A549 treated with CpdA at 1 μM for 4 hours (cell line): Measurements from ENCODE around the gene PANK4. TPM values are rescaled to one million over a fixed set of nuclear protein-coding genes. Genes with fewer than 3 reads are reported as not detected.

Source experiments
- total RNA-seq: library from RNA; stranded (reverse); fragments of 200-300 nt; extraction: Qiagen RNA extraction; gene quantifications from 5 replicates; pipeline ENCODE4 v1.2.3, GENCODE V29; 2022; ENCODE audit warnings: low read depth

The PANK4 gene
- total RNA-seq: 9.2 to 12.0 TPM (median 9.9 TPM) in 5 replicates

DNA sequence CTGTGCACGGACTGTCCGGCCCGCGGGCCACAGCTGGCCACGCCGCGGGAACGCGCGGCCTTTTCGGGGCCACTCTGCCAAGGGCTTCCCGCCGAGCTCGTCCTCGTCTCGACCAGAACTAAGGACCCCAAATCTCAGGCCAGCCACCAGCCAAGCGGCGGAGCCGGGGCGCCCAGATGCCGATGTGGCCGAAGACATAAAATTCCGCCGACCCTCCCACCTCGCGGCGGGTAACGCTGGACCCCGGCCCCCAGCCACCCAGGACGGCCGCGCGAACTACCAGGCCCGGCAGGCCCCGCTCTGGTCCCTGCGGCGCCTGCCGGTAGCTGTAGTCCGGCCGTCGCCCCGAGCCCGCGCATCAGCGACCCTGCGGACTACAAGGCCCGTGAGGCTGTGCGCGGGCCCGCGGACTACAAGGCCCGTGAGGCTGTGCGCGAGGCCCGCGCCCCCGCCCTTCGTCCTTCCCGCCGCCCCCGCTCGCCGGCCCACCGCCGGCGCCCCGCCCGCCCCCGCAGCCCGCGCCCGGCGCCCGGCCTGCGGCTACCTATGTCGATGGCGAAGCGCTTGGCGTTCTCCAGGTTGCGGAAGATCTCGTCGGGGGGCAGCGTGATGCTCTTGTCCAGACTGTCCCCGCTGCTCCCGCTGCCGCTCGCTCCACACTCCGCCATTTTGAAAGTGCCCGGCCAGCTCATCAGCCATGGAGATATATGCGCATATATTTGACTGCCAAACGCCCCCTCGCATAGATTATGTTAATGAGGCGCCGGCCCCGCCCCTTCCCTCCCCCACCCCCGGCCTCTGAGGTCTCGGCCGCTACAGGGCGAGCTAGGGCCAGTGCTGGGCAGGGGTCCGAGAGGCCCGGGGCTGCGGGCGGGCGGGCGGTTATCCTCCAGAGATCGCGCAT lies at the start of gene PANK4:
Gene PANK4, minus strand, starts transcription at position 677 of the 904 bp plus-strand sequence. Its CDS starts 9 bp downstream, at position 668.

DNA sequence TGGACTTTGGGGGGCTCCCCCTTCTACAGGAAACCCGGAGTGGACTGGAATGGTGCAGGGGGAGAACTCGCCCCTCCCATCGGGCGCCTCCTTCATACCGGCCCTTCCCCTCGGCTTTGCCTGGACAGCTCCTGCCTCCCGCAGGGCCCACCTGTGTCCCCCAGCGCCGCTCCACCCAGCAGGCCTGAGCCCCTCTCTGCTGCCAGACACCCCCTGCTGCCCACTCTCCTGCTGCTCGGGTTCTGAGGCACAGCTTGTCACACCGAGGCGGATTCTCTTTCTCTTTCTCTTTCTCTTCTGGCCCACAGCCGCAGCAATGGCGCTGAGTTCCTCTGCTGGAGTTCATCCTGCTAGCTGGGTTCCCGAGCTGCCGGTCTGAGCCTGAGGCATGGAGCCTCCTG lies 29.9 kb upstream of the PANK4 start, which contains the start of gene TNFRSF14:
Gene TNFRSF14, plus strand, starts transcription at position 95 of the 401 bp plus-strand sequence. Its CDS starts 294 bp downstream, at position 389.

DNA sequence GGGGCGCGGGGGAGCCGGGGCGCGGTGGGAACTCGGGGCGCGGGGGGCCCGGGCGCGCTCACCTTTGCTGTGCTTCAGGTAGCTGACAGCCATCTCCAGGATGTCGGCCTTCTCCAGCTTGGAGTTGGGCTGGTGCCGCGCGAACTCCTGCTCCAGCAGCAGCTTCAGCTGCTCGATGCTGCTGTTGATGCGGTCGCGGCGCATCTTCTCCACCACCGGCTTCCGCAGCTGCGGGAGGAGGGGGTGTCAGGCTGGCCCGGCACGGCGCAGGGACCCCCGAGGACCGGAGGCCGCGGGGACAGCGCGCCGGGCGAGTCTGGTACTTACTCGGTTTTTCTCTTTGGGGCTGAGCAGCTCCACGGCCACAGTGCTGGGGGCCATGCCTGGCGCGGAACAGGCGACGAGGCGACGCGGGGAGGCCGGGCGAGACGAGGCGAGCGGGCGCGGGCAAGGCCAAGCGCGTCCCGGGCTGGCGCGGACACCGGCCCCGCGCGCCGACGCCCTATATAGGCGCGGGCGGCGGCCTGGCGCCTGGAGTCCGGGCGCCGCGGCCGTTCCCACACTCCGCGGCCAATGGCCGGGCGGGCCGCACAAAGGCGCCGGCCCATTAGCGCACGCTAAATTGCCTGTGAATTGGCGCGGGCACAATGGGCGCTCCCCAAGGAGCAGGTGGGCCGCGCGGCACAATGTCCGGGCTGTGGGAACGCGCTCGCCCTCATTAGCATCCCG lies 3.6 kb upstream of the PANK4 start, which contains the start of gene HES5:
Gene HES5, minus strand, starts transcription at position 480 of the 729 bp plus-strand sequence. Its CDS starts 99 bp downstream, at position 381.

DNA sequence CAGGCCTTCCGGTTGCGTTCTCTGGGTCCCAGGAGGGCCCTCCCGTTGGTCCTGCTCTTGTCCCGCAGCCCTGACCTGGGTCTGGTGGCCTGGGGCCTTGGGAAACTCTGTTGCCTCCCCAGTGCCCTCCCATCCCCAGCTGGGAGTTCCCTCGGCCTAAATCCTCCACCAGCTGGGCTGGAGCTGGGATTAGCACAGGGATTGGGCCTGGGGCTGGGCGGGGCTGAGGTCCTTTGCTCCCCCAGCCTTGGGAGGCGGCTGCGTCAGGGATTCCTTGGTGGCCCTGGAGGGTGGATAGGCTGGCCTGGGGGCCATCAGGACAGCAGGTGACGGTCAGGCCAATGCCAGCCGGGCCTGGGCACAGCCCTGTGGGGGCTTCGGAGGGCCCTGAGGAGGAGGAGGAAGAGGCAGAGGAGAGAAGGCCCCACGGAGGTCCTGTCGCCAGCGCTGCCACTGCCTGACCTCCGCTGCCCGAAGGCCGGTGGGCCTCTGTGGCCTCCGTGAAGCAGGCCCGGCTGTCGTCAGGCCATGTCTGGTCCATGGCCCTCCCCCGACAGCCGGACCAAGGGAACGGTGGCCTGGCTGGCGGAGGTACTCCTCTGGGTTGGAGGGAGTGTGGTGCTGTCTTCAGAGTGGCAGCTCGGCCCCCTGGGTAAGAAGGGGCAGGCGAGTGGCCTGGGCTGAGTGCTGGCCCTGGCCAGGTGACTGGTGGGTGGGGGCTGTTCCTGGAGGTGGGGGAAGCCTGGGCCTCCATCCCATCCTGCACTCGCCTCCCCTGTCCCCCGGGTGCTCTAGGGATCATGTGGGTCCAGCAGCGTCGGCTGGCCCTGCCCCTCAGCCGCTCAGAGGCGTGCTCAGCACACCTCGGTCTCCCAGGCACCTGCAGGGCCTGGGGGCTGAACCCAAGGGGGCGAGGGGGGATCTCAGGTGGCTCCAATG lies 50.1 kb downstream of the PANK4 start, which contains the start of gene PLCH2:
Gene PLCH2, plus strand, starts transcription at position 229 of the 939 bp plus-strand sequence. Its CDS starts 300 bp downstream, at position 529.

Other genes with a start within 250 kb of the PANK4 start
- 5.6 to 7.3 TPM (median 6.3 TPM) in 5 replicates for gene MORN1, start 135.0 kb downstream of the PANK4 start, total RNA-seq
- gene RER1, start 134.8 kb downstream of the PANK4 start, total RNA-seq: 91.9 to 132 TPM (median 121 TPM) in 5 replicates
- gene PEX10, start 114.0 kb downstream of the PANK4 start, total RNA-seq: 17.7 to 23.7 TPM (median 20.8 TPM) in 5 replicates
- gene PLCH2, start 50.3 kb downstream of the PANK4 start, total RNA-seq: 0.15 to 0.41 TPM (median 0.34 TPM) in 5 replicates
- gene HES5, start 3.7 kb upstream of the PANK4 start, total RNA-seq: not detected in 5 replicates
- gene TNFRSF14, start 29.8 kb upstream of the PANK4 start, total RNA-seq: 0.08 to 0.22 TPM (median 0.16 TPM) in 4 of 5 replicates, not detected in the other
- gene PRXL2B, start 60.2 kb upstream of the PANK4 start, total RNA-seq: 15.9 to 22.1 TPM (median 19.3 TPM) in 5 replicates
- gene MMEL1, start 106.4 kb upstream of the PANK4 start, total RNA-seq: 0.11 to 0.35 TPM in 2 of 5 replicates, not detected in the others